Dermis blood vessel endothelial cell (primary cell): ENCODE results near the gene CPS1. TPM values are rescaled to one million over a fixed set of nuclear protein-coding genes. Genes with fewer than 3 reads are reported as not detected.

ENCODE experiments used
- DNase-seq: peaks from one replicate; pipeline ENCODE4 v3.0.0; 2010
- total RNA-seq: library from RNA; depleted of rRNA; stranded (reverse); fragments of >200 nt; gene quantifications from 2 replicates; pipeline ENCODE4 v1.2.3, GENCODE V29; 2014

Gene CPS1
- total RNA-seq, 1 donor from 2014 or later: 0.85 TPM

DNA sequence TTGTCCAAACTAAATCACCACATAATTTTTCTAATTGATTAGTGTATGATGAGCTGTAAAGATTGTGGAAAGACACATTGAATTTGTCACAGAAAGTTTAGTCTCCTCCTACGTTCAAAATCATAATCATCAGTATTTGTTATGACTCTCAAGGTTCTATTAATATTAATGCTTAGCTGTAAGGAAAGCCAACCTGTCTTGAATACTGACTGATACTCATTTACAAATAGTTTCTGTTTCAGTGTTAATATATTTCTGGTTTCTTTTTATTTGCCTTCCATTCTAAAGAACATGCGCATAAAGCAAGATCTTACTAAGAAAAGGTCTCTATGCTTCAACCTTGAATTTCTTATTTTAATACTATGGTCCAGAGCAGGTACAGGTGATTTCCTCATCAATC, 55.1 kb downstream of the CPS1 start:
- no peak for DNase-seq

DNA sequence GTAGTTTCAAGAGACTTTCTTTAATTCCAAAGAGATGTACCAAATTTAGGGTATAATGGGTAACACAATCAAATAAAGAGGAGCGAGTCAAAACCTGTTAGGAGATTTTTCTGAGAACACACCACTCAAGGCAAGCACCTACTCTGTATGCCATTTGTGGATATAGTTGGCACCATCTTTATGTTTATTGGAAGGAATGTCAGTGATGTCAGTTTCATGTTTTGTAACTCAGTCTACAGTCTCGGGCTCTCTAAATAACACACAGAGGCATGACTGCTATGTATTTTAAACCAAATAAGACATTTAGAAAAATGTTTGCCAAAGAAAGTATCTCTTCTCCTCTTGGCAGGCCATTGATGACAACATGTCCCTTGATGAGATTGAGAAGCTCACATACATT, 59.7 kb downstream of the CPS1 start:
- DNase-seq: no peak

DNA sequence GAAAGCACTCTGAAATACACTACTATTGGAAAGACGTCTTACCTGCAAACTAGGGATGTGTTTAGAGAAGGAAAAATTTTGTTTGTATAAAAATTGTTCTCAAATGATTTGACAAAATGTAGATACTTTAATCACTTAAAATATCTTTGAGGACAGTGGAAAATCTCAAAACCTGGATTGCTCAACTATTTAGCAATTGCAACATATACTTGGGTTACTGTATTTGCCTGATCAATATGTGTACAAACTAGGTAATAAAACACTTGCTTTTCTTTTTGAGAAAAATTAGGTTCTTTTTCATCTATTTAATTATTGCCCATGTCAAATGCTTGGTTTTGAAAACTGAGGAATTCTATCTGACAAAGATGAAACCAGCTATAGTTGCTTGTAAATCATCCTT, 60.9 kb downstream of the CPS1 start:
- DNase-seq: no peak

DNA sequence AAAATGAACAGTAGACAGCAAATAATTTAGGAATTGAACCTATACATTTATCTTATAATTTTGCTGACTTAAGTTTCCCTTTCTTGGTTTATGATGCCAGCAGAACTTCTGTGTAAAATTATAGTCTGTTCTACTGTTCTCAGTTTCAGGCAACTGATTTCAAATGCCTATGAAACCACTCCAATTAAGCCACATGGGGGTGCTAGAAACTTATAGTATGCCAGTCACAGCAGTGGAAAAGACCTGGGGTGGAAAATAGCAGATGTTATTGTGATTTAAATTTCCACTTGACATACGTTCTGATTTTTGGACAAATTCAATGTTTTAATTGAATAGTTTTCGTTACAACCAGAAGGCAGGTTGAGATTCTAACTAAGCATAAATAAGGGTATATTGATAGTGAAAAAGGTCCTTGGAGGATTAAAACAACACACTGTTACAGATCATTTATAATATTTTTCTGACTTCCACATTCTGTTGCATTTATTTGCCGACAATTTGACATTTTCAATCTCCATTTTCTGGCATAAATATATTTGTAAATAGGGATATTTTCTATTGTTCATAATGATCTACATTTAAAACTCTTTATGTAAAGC, 61.4 kb downstream of the CPS1 start:
- peak; percentile 38 for DNase-seq

DNA sequence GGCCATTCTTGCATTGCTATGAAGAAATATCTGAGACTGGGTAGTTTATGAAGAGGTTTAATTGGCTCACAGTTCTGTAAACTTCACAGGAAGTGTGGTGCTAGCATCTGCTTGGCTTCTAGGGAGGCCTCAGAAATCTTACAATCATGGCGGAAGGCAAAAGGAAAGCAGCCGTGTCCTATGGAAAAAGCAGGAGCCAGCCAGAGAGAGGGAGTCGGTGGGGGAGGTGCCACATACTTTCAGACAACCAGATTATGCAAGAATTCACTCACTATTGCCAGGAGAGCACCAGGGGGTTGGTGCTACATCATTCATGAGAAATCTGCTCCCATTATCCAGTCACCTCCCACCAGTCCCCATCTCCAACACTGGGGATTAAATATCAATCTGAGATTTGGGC, 64.1 kb downstream of the CPS1 start:
- DNase-seq: no peak

DNA sequence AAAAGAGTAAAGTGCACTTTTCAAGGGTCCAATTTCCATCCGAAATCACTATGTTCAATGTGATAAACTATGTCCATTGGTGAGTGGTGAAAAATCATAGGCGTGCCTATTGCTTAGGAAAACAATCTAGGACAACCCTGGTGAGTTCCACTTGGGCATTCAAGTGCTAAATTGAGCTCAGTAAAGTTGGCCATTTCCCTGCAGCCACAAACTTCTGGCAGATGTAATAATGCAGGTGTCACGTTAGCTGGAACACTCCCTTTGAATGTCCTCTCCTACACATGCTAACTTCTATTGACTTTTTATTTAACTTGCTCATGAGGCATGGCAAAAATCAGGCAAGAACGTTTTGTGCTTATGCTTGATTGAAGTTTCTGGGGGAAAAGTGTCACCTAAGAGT, 67.1 kb downstream of the CPS1 start:
- DNase-seq: no peak

DNA sequence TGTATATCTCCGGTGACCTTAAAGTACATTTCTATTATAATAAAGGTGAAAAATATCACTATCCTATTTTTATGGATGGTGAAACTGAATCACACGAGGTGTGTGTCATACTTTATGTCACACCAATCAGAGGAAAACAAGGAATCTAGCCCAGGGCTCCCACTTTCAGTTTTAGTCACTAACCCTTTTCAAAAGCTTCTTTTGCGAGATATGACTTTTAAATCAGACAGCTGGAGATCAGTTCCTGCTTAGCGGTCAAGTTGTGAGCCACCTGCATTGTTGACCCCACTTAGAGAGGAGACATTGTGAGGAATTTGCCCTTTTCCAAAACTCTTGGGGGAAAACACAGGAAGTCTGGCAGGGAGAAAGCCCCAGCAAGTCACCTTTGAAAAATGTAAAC, 70.5 kb downstream of the CPS1 start:
- peak; percentile 2 for DNase-seq

DNA sequence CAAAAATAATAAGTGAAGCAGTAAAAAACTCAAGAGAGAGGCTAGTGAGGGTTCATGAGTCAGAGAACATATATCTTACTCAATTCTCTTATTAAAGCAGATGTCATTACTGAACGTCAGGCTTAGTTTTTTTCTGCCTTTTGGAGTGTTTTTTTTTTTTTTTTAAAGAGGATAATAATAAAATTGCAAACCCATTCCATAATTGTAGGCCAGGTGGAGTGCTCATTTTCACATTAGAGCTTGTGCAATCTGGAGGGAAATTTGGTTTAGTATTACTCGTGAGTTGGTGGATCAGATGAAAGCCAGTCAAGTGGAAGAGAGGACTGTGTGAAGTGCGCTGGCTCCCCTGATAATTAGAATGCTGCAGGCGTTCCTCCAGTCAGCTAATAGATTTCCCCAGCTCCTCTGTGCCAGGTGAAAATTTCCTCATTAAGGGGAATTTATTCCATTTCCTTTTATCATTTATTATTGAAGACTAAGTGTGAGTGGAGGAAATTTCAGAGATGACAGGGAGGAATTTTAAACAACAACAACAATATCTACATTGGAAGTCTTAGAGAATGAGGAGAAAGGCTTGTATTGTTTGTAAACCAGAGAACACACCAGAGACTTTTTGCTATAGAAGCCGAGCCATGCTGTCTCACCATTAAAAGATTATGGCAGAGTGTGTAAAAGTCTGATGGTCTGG, 74.6 kb downstream of the CPS1 start:
- no peak for DNase-seq

DNA sequence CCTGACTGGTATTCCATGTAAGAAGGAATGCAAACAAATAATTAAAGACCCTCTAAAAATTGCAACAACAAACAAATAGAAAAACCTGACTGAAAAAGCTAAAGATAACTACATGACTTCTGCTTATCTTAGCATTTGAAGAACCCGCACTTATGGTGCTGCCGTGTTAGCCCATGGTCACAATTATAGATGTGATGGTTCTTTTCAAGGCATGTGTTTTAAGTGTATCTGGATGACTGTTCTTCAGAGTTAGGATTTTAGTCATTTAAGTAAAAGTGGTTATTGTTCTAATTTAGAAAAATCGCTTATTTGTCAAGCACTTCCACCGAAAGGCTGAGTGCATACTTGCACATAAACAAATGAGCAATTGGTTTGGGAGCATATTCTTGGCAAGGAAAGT, 77.3 kb downstream of the CPS1 start:
- no peak for DNase-seq

DNA sequence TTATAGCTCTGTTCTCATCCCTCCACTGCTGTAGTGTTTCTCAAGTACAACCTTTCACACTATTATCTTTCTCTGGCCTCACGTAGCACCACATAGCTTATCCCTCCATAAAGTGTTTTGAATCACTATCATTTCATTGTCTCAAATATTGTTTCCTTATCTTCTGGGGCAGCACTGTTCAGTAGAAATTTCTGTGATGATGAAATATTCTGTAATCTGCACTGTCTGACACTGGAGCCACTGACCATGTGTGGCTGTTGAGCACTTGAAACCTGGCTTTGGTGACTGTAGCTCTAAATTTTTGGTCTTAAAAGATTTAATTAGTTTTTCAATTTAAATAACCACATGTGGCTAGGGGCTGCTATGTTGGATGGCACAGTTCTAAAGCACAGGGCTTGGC, 78.9 kb downstream of the CPS1 start:
- DNase-seq: no peak

DNA sequence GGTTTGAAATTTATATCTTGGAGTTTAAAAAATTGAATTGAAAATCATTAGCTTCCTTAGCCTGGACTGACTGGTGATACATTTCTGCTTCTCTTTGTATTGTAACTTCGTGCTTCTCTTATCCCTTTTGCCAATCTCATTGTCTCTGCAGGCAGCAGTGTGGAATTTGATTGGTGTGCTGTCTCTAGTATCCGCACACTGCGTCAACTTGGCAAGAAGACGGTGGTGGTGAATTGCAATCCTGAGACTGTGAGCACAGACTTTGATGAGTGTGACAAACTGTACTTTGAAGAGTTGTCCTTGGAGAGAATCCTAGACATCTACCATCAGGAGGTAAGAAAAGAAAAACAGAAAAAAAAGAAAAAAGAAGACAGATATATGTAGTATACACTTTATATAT, 85.9 kb downstream of the CPS1 start:
- DNase-seq: no peak

DNA sequence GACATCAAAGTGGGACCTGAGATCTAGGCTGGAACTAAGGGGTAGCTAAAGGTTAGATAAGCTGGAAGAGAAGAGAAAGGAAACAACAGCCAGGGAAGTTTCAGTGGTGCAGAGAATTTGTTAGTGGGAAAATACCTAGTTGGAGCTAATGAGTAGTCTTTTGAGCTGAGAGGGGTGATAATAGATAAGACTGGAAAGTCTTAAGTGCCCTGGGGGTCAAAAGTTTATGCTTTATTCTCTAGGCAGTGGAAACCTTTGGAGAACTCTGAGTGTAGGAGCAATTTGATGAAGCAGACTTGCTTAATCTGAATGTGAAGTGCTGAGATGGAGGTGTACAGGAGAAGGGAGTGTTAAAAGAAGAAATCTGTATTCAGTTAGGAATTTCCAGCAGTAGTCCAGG, 90.8 kb downstream of the CPS1 start:
- DNase-seq: no peak

DNA sequence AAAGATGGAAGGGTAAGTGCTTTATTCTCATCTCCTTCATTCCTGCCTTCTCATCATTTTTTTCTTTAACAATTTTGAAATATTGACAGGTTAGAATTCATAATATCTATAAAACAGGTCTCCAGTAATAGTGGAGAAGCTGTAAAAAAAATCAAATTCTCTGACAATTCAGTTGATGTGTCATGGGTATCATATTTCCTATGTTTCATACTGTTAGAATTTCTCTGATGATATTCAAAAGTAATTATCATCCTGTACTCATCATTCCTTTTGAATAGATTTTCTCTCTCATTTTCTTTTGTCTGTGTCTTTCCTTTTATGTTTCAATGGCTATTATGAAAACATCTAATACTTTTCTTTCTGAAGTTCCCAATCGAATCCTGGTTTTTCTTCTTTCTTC, 97.7 kb downstream of the CPS1 start:
- no peak for DNase-seq

DNA sequence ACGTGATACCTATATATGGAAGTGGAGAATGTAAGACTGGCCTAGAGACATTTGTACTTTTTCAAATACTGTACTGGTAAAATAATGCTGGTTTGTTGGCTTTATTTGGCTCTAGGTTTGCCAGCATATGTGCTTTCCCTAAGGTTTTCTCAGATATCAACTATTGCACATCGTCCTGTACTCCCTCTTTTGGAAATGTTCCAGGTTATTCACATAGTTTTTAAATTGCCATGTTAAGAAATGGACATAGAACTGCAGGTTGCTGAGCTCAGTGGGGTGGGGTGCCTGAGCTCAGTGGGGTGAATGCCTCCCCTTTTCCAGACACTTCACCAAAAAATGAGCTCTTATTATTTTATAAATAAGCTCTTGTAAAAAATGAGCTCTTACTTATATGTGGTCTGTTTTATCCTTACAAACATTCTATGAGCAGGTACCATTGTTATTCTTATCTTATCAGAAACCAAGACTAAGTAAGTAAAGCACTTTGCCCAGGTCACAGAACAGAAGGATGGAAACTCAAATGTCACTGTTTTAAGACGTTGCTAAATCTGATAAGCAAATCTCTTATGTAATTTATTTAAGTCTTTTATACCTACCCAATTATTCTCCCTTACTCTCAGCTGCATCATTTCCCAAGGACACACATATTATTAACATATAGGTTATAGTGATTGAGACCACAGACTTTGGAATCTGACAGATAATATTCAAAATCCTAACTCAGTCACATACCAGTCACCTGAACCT, 99.0 kb downstream of the CPS1 start:
- no peak for DNase-seq

DNA sequence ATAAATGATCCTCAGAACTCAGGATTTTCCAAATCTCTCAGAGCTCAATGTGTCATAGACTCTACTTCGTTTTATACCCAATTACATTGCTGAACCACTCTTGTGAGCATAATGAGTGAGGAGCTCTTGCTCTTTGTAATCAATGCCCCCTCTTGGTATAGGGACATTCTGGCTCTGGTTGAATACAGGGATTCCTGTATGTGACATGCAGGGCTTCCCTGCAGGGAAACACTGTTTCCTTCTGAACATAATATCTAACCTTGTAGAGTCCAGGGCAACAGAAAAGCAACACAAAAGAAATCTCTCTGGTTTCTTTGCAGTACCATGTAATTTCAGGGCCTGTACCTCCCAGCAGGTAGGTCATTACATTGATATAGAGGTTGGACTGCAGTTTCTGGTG, 101.5 kb downstream of the CPS1 start:
- no peak for DNase-seq

DNA sequence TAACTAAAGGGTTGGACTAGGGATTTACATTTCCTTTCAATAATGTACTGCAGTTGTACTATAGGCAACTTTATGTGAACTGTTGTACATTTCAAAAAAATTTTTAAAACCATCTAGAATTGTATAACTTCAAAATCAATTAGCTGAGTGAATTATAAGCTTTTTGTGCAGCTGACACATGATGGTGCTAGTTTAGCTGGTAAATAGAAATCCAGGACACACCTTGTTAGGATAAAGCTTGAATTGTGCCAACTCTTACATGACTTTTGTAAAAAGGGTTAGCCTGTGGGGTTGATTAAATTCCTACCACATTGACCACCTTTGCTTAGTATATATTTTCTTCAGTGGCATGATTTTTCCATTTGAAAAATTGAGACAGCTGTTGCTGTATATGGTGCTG, 104.4 kb downstream of the CPS1 start:
- no peak for DNase-seq

DNA sequence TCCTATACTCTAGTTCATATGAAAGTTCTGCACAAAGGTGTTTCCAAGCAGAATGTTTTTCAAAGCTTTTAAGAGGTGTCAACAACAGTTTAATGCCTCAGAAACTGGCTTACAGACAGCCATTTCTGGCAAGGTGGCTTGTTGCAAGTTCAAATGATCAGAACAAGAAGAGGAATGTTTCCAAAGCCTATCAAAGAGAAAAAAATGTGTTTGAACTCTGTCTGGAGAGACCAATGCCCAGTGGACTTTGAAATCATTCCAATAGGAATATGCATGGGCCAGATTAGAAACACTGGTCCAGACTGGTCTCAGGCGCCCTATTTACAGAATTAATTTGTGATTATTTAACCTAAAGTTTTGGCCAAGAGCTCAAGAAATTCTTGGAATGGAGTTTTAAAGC, 106.2 kb downstream of the CPS1 start:
- no peak for DNase-seq

DNA sequence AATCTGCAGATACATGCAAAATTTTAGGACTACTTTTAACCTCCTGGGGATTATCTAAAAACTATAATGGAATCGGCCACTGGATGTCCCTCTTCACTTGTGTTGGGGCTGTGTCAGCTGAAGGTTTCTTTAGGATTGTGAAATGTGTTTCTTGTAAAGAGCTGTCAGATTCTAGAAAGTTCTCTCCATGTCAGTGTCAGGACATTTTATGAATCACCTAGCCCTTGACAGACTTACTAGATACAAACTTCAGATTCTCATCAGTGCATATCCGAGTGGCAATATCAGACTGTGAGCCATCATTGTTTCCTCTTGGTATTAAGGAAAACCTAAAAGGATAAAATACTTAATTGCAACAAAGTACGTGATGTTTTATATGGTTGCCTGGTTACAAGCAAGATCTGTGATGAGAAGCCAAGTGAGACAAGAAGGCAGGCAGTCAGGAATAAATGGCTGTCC, 107.3 kb downstream of the CPS1 start:
- no peak for DNase-seq

DNA sequence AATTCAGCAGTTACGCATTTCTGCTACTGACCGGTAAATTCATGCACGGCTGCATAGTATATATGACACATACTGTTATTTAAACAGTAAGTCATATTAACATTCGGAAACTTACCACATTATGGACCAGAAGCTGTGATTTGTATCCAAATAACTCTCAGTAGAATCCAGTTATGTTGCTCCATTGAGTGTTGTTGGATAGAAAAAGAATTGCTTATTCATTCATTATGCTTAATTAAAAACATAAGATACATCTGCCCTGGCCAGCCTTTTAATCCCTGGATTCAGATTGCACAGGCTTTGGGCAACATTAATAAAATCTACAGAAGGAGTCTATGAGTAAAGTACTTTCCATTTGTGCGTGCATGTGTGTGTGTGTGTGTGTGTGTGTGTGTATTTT, 111.3 kb downstream of the CPS1 start:
- DNase-seq: no peak

DNA sequence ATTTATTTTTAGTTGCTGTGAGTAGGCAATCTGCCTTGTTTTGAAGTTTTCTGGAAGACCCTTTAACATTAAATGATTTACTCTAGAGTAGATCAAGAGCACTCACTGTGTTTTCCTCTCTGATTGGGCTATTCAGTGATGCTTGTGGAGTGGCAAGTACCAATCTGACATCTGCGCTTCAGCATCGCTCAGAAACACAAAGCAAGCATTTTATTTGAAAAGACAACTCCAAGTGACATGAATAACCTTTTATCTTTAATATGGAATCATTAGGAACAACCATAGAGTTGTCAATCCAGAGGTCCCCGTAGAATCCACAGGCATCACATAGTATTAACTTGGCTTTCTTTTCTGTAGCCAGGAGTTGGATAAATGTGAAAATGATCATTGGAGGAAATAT, 114.7 kb downstream of the CPS1 start:
- no peak for DNase-seq

DNA sequence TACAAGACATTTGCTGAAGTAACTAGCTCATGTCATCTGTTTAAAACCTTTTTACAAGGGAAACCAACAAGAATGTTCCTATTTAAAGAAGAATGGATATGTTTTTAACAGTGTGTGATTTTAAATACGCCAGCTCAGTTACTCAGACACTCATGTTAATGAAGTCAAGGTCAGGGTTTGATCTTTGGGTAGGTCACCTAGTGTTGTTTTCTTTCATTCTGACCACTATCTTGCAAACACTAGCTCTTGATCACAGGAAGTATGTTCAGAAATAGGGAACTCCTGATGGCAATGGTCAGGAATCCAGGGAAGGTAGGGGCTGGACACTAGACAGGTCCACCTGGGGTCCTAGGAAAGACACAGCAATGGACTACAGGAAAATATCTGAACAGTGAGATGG, 116.7 kb downstream of the CPS1 start:
- DNase-seq: no peak

DNA sequence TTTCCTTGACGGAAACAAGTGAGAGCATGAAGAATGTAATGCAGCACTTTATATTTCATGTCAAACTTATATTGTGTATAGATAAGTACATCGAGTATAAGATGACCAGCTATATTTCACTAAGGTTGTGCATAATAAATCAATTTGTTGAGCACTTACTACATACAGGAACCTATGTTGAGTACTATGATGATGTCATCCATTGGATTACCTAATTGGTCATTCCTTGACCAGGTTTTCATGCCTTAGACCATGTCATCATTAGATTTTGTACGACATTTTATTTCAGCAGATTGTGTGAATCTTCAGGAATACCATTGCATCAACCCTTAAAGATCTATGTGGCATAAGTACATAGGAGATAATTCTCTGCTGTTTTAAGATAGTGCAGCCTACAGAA, 119.7 kb downstream of the CPS1 start:
- no peak for DNase-seq

DNA sequence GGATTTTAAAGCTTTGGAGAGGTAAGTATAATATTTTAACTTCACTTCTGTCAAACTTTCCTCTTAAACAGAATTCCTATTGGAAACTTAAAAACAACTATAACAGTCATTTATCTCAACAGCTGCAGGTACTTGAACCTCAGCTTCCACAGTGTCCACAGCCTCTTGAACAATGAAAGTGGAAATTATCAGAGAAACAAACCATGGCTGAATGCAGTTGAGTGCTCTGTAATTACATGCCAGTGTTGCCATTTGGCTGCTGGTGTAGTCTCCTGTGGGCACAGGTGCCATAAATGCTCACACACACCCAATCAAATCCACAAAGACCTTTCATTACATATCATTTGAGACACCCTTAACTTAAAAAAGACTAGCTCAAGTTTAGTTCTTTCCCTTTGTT, 125.1 kb downstream of the CPS1 start:
- no peak for DNase-seq

DNA sequence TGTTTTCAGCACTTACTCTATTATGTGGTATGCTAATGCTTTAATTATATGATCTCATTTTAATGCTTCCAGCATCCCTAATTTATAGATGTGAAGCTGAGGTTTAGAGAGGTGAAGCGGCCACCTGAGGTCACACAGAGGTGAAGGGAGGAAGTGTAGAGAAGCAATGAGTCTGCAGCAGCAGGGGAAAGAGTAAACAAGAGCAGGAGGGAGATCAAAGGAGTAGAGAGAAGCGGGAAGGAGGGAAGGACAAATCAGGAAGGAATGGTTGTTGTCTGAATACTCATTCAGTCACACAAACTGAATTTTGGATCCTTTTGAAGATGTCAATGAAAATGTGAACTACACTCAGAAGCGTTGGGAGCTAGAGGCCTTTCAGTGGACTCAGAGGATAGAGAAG, 130.0 kb downstream of the CPS1 start:
- no peak for DNase-seq
